ENCODE results near the gene MTUS2.

MTUS2 gene

GRCh38 chr13:29452773-29453616, 632.9 kb downstream of the MTUS2 start:
- DNase-seq (ENCODE audit: low spot score) = no peak

- no peak for DNase-seq (ENCODE audit: low spot score)
Measured at GRCh38 chr13:29453617-29454011, 633.5 kb downstream of the MTUS2 start.

- DNase-seq (ENCODE audit: low spot score) = peak; percentile 34
Measured at GRCh38 chr13:29454931-29455481, 634.9 kb downstream of the MTUS2 start.

GRCh38 chr13:29456419-29456818, 636.3 kb downstream of the MTUS2 start:
- no peak for DNase-seq (ENCODE audit: low spot score)

GRCh38 chr13:29457299-29457698, 637.2 kb downstream of the MTUS2 start:
- DNase-seq (ENCODE audit: low spot score) = no peak

GRCh38 chr13:29458419-29458818, 638.3 kb downstream of the MTUS2 start:
- DNase-seq (ENCODE audit: low spot score) = no peak

GRCh38 chr13:29459813-29460355, 639.7 kb downstream of the MTUS2 start:
- no peak for DNase-seq (ENCODE audit: low spot score)

- DNase-seq (ENCODE audit: low spot score) = no peak
Measured at GRCh38 chr13:29464105-29464679, 644.1 kb downstream of the MTUS2 start.

- DNase-seq (ENCODE audit: low spot score) = no peak
Measured at GRCh38 chr13:29465741-29466293, 645.7 kb downstream of the MTUS2 start.

GRCh38 chr13:29471551-29471950, 651.4 kb downstream of the MTUS2 start:
- no peak for DNase-seq (ENCODE audit: low spot score)

- peak; percentile 61 for DNase-seq (ENCODE audit: low spot score)
Measured at GRCh38 chr13:29472332-29472961, 652.3 kb downstream of the MTUS2 start.

- no peak for DNase-seq (ENCODE audit: low spot score)
Measured at GRCh38 chr13:29473166-29473565, 653.0 kb downstream of the MTUS2 start.

GRCh38 chr13:29474991-29475390, 654.9 kb downstream of the MTUS2 start:
- DNase-seq (ENCODE audit: low spot score) = no peak

GRCh38 chr13:29476046-29476445, 655.9 kb downstream of the MTUS2 start:
- DNase-seq (ENCODE audit: low spot score) = no peak

GRCh38 chr13:29479716-29480492, 659.8 kb downstream of the MTUS2 start:
- no peak for DNase-seq (ENCODE audit: low spot score)

- no peak for DNase-seq (ENCODE audit: low spot score)
Measured at GRCh38 chr13:29480893-29481525, 660.9 kb downstream of the MTUS2 start.

GRCh38 chr13:29481603-29482002, 661.5 kb downstream of the MTUS2 start:
- DNase-seq (ENCODE audit: low spot score) = no peak

GRCh38 chr13:29482504-29482903, 662.4 kb downstream of the MTUS2 start:
- DNase-seq (ENCODE audit: low spot score) = no peak

- DNase-seq (ENCODE audit: low spot score) = no peak
Measured at GRCh38 chr13:29483211-29483610, 663.1 kb downstream of the MTUS2 start.

GRCh38 chr13:29483623-29484022, 663.5 kb downstream of the MTUS2 start:
- no peak for DNase-seq (ENCODE audit: low spot score)

GRCh38 chr13:29484236-29484635, 664.1 kb downstream of the MTUS2 start:
- no peak for DNase-seq (ENCODE audit: low spot score)
